IMR-90 (cell line): ENCODE data around the gene RHBDF1. TPM values are rescaled to one million over a fixed set of nuclear protein-coding genes. Genes with fewer than 3 reads are reported as not detected.

Experiments
- ATAC-seq: fragments of 200-7000 bp; cut with Tn5 transposase; 2 replicates; pipeline ENCODE4 v1.9.1; 2020; ENCODE audit warnings: low read depth, mild to moderate bottlenecking, moderate library complexity
- BruUV-seq: library from RNA; stranded (reverse); fragments of 400-500 nt; replicated peaks from 2 replicates; lab custom pipeline; 2021; lab: Mats Ljungman, UMichigan
- CTCF ChIA-PET: fragments of 300-600 bp; formaldehyde crosslinking; extraction: SDS; loops from one replicate; lab custom pipeline; 2021; ENCODE audit warnings: antibody characterized with exemption; lab: Yijun Ruan, JAX
- POLR2A ChIA-PET: fragments of 300-600 bp; sonication (Branson Sonifier 250); formaldehyde crosslinking; loops from one replicate; lab custom pipeline; 2022; ENCODE audit warnings: antibody characterized with exemption; ENCODE audit not compliant: unreplicated experiment; lab: Charles Lee
- DNase-seq: peaks from one replicate; pipeline ENCODE4 v3.0.0; 2013
- H2AFZ ChIP-seq: replicated peaks from 2 replicates; pipeline ENCODE3; 2013; ENCODE audit warnings: low read length, mild to moderate bottlenecking; ENCODE audit not compliant: poor library complexity
- H2AK5ac ChIP-seq: 2 replicates; pipeline ENCODE4 v1.6.1; 2013; ENCODE audit warnings: low read depth, low read length, inconsistent platforms
- H2AK9ac ChIP-seq: replicated peaks from 2 replicates; pipeline ENCODE3; 2013; ENCODE audit warnings: mild to moderate bottlenecking, low read depth, low read length, moderate library complexity; ENCODE audit not compliant: poor library complexity
- H2BK120ac ChIP-seq: 2 replicates; pipeline ENCODE4 v1.6.1; 2013; ENCODE audit warnings: low read depth, low read length, inconsistent platforms
- H2BK15ac ChIP-seq: 3 replicates; pipeline ENCODE4 v1.6.1; 2013; ENCODE audit warnings: low read depth, low read length, inconsistent platforms
- H2BK20ac ChIP-seq: 2 replicates; pipeline ENCODE4 v1.6.1; 2013; ENCODE audit warnings: low read depth, mild to moderate bottlenecking, inconsistent platforms, low read length, moderate library complexity
- H2BK5ac ChIP-seq: 2 replicates; pipeline ENCODE4 v1.6.1; 2013; ENCODE audit warnings: mild to moderate bottlenecking, low read depth, low read length, inconsistent platforms; ENCODE audit not compliant: poor library complexity, severe bottlenecking
- H3K14ac ChIP-seq: replicated peaks from 2 replicates; pipeline ENCODE4 v1.6.1; 2013; ENCODE audit warnings: low read depth, low read length, inconsistent platforms
- H3K18ac ChIP-seq: 2 replicates; pipeline ENCODE4 v1.6.1; 2013; ENCODE audit warnings: low read depth, low read length, control low read depth
- H3K23ac ChIP-seq: 2 replicates; pipeline ENCODE4 v1.6.1; 2013; ENCODE audit warnings: low read depth, low read length, inconsistent platforms
- H3K27ac ChIP-seq: 2 replicates; pipeline ENCODE4 v1.5.1; 2013; ENCODE audit warnings: mild to moderate bottlenecking, control low read depth, low read length; ENCODE audit not compliant: insufficient read depth
- H3K27me3 ChIP-seq: 2 replicates; pipeline ENCODE4 v1.6.1; 2013; ENCODE audit warnings: low read length; ENCODE audit not compliant: control insufficient read depth, insufficient read depth
- H3K36me3 ChIP-seq: 2 replicates; pipeline ENCODE4 v1.6.1; 2013; ENCODE audit warnings: low read length, mixed read lengths; ENCODE audit not compliant: control insufficient read depth, insufficient read depth
- H3K4ac ChIP-seq: 2 replicates; pipeline ENCODE4 v1.6.1; 2013; ENCODE audit warnings: low read depth, low read length, inconsistent platforms
- H3K4me1 ChIP-seq: 2 replicates; pipeline ENCODE4 v1.6.1; 2013; ENCODE audit warnings: low read length, mixed read lengths; ENCODE audit not compliant: control insufficient read depth, insufficient read depth
- H3K4me2 ChIP-seq: 2 replicates; pipeline ENCODE4 v1.6.1; 2013; ENCODE audit warnings: low read depth, mild to moderate bottlenecking, control low read depth, low read length, moderate library complexity
- H3K4me3 ChIP-seq: 2 replicates; pipeline ENCODE4 v1.5.1; 2013; ENCODE audit warnings: low read depth, mild to moderate bottlenecking, control low read depth, low read length, moderate library complexity; ENCODE audit not compliant: insufficient read depth
- H3K56ac ChIP-seq: 2 replicates; pipeline ENCODE4 v1.6.1; 2013; ENCODE audit warnings: low read length, inconsistent platforms; ENCODE audit not compliant: insufficient read depth; ENCODE audit errors: extremely low read depth
- H3K79me1 ChIP-seq, 2 experiments: 2 replicates each; pipeline ENCODE4 v1.6.1; 2013; ENCODE audit warnings: low read length in 2 of 2, inconsistent platforms in 1 of 2, low read depth in 1 of 2
- H3K9ac ChIP-seq: 2 replicates; pipeline ENCODE4 v1.6.1; 2013; ENCODE audit warnings: low read depth, low read length, control low read depth
- H3K9me1 ChIP-seq: 2 replicates; pipeline ENCODE4 v1.6.1; 2013; ENCODE audit warnings: low read length, inconsistent platforms; ENCODE audit not compliant: insufficient read depth
- H3K9me3 ChIP-seq: 2 replicates; pipeline ENCODE4 v1.6.1; 2013; ENCODE audit warnings: low read length; ENCODE audit not compliant: control insufficient read depth, insufficient read depth
- H4K20me1 ChIP-seq: 2 replicates; pipeline ENCODE4 v1.6.1; 2013; ENCODE audit warnings: low read length, inconsistent platforms; ENCODE audit not compliant: insufficient read depth
- H4K5ac ChIP-seq: 2 replicates; pipeline ENCODE4 v1.6.1; 2013; ENCODE audit warnings: mild to moderate bottlenecking, low read depth, low read length, control low read depth
- H4K8ac ChIP-seq, 2 experiments: 2 replicates each; pipeline ENCODE4 v1.6.1; 2013; ENCODE audit warnings: low read depth in 2 of 2, low read length in 2 of 2, control low read depth in 1 of 2, inconsistent platforms in 1 of 2
- H4K91ac ChIP-seq: 2 replicates; pipeline ENCODE4 v1.6.1; 2013; ENCODE audit warnings: low read depth, low read length, inconsistent platforms; ENCODE audit not compliant: insufficient read depth
- CHD1 ChIP-seq: IDR thresholded peaks from 2 replicates; pipeline ENCODE4 v1.6.1; 2012; ENCODE audit warnings: low read depth, low read length, improper control_type of control experiment
- CTCF ChIP-seq: conservative IDR thresholded peaks from 2 replicates; pipeline ENCODE4 v1.5.1; 2012; ENCODE audit warnings: mild to moderate bottlenecking, low read depth, low read length, improper control_type of control experiment
- ELK1 ChIP-seq: fragments of 150-350 bp; IDR thresholded peaks from 2 replicates; pipeline ENCODE4 v1.6.1; 2016; ENCODE audit warnings: low read depth, mild to moderate bottlenecking, low read length, moderate library complexity, borderline replicate concordance
- MXI1 ChIP-seq: IDR thresholded peaks from 2 replicates; pipeline ENCODE4 v1.6.1; 2012; ENCODE audit warnings: low read depth, mild to moderate bottlenecking, low read length, moderate library complexity, borderline replicate concordance
- NFE2L2 ChIP-seq: fragments of 150-350 bp; IDR thresholded peaks from 2 replicates; pipeline ENCODE4 v1.6.1; 2016; ENCODE audit warnings: low read depth, mild to moderate bottlenecking, low read length
- RAD21 ChIP-seq: IDR thresholded peaks from 2 replicates; pipeline ENCODE4 v1.6.1; 2012; ENCODE audit warnings: low read length, improper control_type of control experiment
- RCOR1 ChIP-seq: IDR thresholded peaks from 2 replicates; pipeline ENCODE4 v1.6.1; 2012; ENCODE audit warnings: mild to moderate bottlenecking, low read length, improper control_type of control experiment; ENCODE audit not compliant: insufficient replicate concordance
- SMC3 ChIP-seq: fragments of 150-350 bp; IDR thresholded peaks from 2 replicates; pipeline ENCODE4 v1.6.1; 2016; ENCODE audit warnings: low read depth, mild to moderate bottlenecking, antibody characterized with exemption, low read length, moderate library complexity
- WGBS, 2 experiments: methylation state at CpG; one replicate each; pipeline versions ENCODE4 v1.1.5 to v1.1.7; 2013; ENCODE audit warnings: missing lambda C conversion rate in 2 of 2; ENCODE audit not compliant: insufficient read length in 1 of 2; ENCODE audit errors: extremely low coverage in 2 of 2; 5-methylcytosine and 5-hydroxymethylcytosine counted together
- dilution Hi-C: fragments of 300-500 bp; cut with HindIII; formaldehyde crosslinking; loops from one replicate; pipeline ENCODE4 v1.14.3; 2018; ENCODE audit warnings: low sequenced_read_pairs; ENCODE audit not compliant: unreplicated experiment
- in situ Hi-C: fragments of 300-500 bp; cut with MboI; formaldehyde crosslinking; loops from 3 replicates; pipeline ENCODE4 v1.14.3; 2019; ENCODE audit warnings: low sequenced_read_pairs, inconsistent platforms, mixed read lengths
- intact Hi-C: fragments of 100-400 bp; cut with micrococcal nuclease; formaldehyde crosslinking; loops from 2 replicates; pipeline ENCODE4 v1.10.0; 2022
- polyA plus RNA-seq, 3 experiments: library from polyadenylated mRNA; depleted of rRNA; stranded (reverse); fragments of >200 nt; gene quantifications; 2 replicates each; pipeline ENCODE4 v1.2.3, GENCODE V29; 2012; ENCODE audit warnings: low replicate concordance in 1 of 3
- total RNA-seq: library from RNA; depleted of rRNA; stranded (reverse); fragments of >200 nt; gene quantifications from 2 replicates; pipeline ENCODE4 v1.2.3, GENCODE V29; 2012

RHBDF1 gene
- total and polyA plus RNA-seq, 2 of the 4 experiments (the other 2 are of a cell fraction): 13.8 to 86.6 TPM

- ATAC-seq (no peak), DNase-seq (no peak)
- CTCF ChIA-PET: no interaction called here
- Histone ChIP-seq H3K4me2 (no peak overlapping the region), H2BK20ac (no peak overlapping the region), H2AK5ac (no peak overlapping the region), H2BK15ac (no peak overlapping the region), H3K9me3 (no peaks in the 10 kb centered on the region), H4K20me1 (peaks cover 62% of the 10 kb centered on the region), H3K27me3 (no peaks in the 10 kb centered on the region), H3K18ac (no peak overlapping the region), H3K4me1 (peaks cover 4% of the 10 kb centered on the region; the same call in 1 of the 2 replicates), H4K5ac (no peak overlapping the region), H3K56ac (no peak overlapping the region), H2BK5ac (no peak overlapping the region), H3K4ac (no peak overlapping the region), H3K36me3 (peaks cover 84% of the 10 kb centered on the region), H3K23ac (no peak overlapping the region), H3K27ac (no peak overlapping the region), H2AK9ac (no peak overlapping the region), H4K8ac (no peak overlapping the region), H3K14ac (no peak overlapping the region), H2AFZ (no peak overlapping the region), H4K91ac (no peak overlapping the region), H3K4me3 (no peak overlapping the region), H3K9me1 (no peaks in the 10 kb centered on the region), H3K9ac (no peak overlapping the region), H3K79me1 (peaks cover 14 to 59% of the 10 kb centered on the region in 2 experiments; a peak in 3 of 4 replicates), H2BK120ac (no peak overlapping the region)
- 82% methylated on average over 58 of the region's 89 CpGs; no CpG with 5 or more reads in 1 of the 2 experiments for WGBS, 2 experiments
- in situ Hi-C loops (no loop called here), intact Hi-C loops (no loop called here), dilution Hi-C loops (no loop called here)
- TF ChIP-seq MXI1 (no peak), CTCF (no peak), RCOR1 (no peak), RAD21 (no peak), CHD1 (no peak), ELK1 (no peak), SMC3 (no peak), NFE2L2 (no peak)
- POLR2A ChIA-PET: no interaction called here
- BruUV-seq: no TSS peak
Observed at GRCh38 chr16:60929-61878, 11.2 kb downstream of the RHBDF1 start.
